SK-N-SH treated with all-trans-retinoic acid at 6 μM for 48 hours (cell line): Measurements from ENCODE around the gene UCHL5.

ENCODE experiments used
- GLIS3 ChIP-seq: fragments of 250-450 bp; sonication (Bioruptor Pico); IDR thresholded peaks from 2 replicates; pipeline ENCODE4 v1.5.0; 2020; ENCODE audit warnings: mild to moderate bottlenecking, moderate library complexity
- PATZ1 ChIP-seq: fragments of 250-450 bp; sonication (Bioruptor Pico); IDR thresholded peaks from 2 replicates; pipeline ENCODE4 v1.8.0; 2020; ENCODE audit warnings: mild to moderate bottlenecking, moderate library complexity, borderline replicate concordance
- ZFP30 ChIP-seq: fragments of 450-650 bp; formaldehyde crosslinking; IDR thresholded peaks from 2 replicates; pipeline ENCODE4 v1.5.0; 2022; ENCODE audit warnings: mild to moderate bottlenecking, moderate library complexity

- no peak for TF ChIP-seq PATZ1 (CRISPR knock-in tag)
- no peak for TF ChIP-seq ZFP30 (CRISPR knock-in tag)
- TF ChIP-seq GLIS3 (CRISPR knock-in tag): no peak
Observed at GRCh38 chr1:192978195-192978710, 80.9 kb downstream of the UCHL5 start.
